Stimulated activated CD8-positive, alpha-beta memory T cell treated with anti-CD3 and anti-CD28 coated beads, Interleukin-15, amount 100 ng/mL, for 4 hours (primary cell): ENCODE results near the gene SOCS1.
"Not testable (repeated sequence)": the region's sequence is repeated elsewhere in the genome, so short reads cannot be mapped to it uniquely, and the experiment has no call there.

ENCODE experiments used
- DNase-seq, 2 donors: peaks; one replicate each; pipeline ENCODE4 v3.0.0-alpha.2; 2020; ENCODE audit warnings: low read depth in 2 of 2

Gene SOCS1, protein sequence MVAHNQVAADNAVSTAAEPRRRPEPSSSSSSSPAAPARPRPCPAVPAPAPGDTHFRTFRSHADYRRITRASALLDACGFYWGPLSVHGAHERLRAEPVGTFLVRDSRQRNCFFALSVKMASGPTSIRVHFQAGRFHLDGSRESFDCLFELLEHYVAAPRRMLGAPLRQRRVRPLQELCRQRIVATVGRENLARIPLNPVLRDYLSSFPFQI

DNA sequence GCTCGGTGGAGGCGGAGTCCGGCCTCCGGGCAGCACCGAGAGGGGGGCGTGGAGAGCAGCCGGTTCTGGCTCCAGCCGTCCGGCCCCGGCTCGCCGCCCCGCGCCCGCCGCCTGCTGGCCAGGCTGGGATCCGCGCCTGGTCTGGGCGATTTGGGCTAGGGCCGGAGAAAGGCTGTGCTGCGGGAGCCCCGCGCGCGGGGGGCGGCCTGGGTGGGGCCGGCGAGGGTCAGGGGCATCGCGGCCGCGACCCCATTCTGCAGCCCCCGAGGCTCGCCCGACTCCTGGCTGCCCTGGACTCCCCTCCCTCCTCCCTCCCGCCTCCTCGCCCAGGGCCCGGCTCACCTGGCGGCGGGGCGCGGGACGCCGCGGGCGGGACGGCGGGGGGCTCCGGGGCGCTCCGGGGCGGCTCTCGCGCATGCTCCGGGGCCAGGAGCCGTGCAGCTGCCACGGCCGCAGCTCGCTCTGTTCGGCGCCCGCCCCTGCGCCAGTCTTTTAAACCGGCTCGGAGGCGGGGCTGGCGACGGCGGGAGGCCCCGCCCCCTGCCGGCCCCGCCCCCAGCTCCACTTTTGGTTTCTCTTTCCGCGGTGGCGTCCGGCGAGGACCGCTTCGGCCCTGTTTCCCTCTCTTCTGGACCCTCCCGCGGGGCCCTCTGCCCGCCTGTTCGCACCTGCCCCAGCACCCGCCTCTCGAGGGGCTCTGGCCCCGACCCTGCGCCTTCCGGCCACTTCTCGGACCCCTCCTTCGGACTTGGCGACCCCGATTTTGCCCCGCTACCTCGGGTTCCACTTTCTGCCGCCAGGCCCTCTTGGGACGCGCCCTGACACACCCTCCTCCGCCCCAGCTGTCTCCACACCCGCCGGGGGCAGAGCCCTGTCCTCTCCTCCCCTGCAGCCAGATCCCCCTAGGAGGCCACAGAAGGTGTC, at the start of gene SOCS1:
SOCS1 (minus strand) TSS at position 468 of the 924 bp plus-strand sequence. CDS start 726 bp downstream, outside the sequence.
- peak; percentile 71 to 83 for DNase-seq

DNA sequence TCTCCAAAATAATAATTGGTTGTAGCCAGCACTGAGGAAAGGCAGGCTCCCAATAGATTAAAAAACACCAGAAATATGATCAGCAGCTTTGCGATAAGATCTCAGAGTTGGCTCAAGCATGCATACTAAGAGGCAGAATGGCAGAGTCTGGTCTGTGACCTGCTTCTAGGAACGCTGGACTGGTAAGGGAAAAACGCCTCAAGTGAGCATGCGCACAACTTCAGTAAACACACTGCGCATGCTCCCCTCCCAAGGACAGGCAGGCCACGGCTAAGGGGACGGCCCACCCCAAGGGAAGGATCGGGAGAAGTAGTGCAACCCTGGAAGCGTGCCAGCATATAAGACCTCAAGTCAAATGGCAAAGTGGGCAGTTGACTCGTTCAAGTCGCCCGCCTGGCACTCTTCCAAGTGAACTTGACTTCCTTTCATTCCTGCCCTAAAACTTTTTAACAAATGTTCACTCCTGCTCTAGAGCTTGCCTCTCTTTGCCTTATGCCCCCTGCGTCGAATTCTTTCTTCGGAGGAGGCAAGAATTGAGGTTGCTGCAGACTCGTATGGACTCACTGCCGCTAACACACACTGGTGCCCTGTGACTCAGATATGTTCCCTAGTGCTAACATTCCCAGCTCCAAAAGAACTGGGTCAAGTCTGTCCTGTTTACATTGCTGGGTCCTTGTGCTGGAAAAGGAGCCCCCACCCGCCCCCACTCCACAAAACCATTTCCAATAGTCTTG, 47.6 kb upstream of the SOCS1 start:
- no peak for DNase-seq

DNA sequence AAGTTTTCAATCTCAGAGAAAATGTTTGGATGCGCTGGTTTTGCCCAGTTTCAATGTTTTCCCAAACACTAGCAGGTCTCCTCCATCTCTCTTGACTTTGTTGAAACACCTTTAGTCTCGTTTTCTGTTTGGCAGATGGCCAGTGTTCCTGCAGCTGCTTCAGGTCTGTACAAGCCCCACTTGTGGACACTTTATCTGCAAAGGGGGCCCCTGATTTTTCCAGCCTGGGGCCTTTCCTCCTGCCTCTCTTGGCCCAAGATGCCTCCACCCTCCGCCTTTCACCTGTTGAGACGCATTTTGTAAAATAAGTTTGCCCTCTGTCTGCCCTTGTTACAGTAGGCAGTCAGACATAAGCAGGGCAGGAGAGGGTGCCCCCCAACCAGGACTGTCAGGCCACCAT, 47.0 kb upstream of the SOCS1 start:
- DNase-seq, result no peak

DNA sequence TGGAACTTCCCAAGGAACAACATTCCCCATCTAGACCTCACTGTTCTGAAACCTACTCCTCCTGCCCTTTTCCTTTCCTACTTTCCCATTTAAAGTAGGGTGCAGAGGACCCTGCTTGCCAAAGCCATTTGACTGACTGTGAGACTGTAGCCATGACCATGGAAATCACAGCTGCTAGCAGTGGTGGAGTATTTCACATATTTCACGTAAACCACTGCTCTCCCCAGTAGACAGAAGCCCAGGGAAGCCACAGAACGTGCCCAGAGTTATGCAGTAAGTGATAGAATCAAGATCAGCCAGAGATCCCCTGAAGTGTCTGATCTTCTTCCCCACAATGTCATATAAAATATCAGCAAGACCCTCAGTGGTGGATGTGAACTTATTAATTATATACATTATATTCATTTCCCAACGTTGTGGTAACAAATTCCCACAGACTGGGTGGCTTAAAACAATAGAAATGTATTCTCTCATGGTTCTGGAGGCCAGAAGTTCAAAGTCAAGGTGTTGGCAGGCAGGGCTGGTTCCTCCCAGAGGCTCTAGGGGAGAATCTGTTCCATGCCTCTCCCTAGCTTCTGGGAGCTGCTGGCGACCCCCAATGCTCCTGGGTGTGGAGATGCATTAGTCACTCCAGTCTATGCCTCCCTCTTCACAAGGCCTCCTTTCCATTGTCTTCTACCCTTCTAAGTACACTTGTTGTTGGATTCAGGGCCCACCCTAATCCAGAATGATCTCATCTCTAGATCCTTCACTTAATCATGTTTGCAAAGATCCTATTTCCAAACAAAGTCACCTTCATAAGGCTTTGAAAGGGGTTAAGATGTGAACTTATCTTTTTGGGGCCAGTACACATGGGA, 45.9 kb upstream of the SOCS1 start:
- no peak for DNase-seq

DNA sequence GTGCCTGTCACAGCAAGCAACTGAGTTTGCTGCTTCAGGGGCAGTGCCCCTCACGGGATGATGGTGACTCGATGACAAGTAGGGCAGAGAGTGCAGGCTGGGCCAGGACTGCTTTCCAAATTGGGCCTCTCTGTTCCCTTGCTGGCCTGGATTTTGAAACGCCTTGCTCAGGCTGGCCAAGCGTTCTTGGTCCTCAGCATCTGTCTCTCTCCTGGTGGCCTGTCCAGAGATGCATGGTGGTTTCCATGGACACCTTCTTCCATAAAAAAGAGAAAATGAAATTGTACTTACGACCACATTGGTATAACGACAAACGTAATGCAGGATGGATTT, 44.5 kb upstream of the SOCS1 start:
- no peak for DNase-seq

DNA sequence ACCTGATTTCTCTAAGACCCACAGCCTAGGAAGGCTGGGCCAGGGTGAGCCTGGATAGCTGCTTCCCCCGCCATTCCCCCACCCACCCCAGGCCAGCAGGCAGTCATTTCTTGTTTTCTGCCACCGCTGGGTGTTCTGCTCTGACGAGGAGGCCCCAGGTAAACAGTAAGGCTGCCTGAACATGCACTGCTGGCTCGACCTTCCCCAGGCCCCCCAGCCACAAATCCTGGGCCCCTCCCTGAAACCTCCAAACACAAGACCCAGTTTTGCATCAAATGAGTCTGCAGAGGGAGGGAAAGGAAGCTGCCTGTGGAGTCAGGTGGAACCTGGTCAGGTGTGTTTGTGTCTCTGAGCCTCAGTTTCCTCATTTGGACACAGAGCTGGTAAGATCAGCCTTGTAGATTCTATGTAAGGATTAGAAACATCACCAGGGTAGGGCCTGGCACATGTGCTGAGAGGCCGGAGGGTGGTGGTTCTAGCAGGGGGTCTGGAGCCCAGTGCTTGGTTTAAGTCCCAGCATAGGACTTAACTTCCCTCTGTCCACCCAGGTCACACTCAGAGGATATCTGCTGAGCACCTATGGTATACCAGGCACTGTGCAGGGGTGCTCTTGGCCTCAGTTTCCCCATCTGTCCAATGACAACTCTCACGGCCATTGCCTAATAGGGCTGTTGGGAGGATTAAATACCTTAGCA, 44.0 kb upstream of the SOCS1 start:
- DNase-seq, result no peak

DNA sequence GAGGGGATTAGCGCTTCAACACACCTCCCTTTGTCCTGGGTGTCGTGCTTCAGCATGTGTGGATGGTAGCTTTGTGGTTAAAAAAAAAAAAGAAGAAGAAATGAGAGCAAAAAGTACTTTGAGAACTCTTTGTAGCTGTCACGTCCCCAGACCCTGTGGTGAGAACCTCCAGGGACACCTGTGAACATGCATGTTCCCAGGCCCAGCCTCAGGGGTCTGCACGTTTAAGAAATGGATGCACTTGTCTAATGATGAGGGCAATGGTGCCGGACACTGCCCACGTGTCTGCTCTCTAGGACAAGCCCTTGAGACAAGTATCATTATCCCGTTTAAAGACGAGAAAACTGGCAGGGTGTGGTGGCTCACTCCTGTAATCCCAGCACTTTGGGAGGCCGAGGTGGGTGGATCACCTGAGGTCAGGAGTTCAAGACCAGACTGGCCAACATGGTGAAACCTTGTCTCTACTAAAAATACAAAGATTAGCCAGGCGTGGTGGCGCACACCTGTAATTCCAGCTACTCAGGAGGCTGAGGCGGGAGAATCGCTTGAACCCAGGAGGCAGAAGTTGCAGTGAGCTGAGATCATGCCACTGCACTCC, 43.0 kb upstream of the SOCS1 start:
- not testable (repeated sequence) for DNase-seq

DNA sequence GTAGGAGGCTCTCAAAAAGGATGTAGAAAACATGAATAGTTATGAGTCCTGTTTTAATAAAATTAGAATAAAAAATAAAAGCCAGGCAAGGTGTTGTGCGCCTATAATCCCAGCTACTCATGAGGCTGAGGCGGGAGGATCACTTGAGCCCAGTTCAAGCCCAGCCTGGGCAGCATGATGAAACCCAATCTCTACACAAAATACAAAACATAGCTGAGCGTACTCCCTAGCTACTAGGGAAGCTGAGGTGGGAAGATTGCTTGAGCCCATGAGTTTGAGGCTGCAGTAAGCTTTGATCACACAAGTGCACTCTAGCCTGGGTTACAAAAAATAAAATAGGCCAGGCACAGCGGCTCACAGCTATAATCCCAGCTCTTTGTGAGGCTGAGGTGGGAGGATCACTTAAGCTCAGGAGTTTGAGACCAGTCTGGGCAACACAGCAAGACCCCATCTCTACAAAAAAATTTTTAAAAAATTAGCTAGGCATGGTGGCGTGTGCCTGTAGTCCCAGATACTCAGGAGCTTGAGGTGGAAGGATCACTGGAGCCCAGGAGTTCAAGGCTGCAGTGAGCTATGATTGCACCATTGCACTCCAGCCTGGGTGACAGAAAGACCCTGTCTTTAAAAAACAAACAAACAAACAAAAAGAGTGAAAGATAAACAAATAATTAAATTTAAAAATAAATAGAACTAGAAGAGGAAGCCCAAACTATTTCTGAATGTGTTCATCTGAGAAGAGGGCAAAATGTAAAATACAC, 42.3 kb upstream of the SOCS1 start:
- no peak for DNase-seq

DNA sequence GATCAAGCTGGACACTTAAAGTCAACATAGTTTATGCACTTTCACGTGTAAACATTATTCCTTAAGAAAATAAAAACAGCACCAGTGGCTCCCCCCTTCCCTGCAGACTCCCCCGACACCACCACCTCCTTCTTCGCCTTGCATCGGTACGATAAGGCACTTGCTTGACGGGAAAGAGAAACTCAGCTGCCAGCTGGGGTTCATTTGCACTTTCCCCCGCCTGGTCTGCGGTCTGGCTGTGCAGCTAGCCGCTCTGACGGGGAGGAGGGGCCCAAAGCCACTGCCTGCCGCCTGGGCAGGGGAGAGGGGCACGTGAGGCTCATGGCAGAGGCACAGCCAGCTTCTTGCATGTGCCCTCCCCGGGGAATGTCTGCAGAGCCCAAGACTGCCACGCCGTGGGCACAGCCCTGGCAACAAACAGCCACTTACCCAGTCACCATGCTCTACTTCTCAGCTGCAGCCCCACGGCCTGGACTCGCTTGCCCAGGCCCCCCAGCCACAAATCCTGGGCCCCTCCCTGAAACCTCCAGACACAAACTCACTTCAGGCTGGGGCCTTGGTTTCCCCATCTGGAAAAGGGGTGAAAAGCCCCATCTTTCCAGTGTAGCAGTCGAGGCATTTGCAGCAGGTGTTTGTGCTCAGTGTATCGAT, 41.6 kb upstream of the SOCS1 start:
- peak; percentile 41 to 57 for DNase-seq

DNA sequence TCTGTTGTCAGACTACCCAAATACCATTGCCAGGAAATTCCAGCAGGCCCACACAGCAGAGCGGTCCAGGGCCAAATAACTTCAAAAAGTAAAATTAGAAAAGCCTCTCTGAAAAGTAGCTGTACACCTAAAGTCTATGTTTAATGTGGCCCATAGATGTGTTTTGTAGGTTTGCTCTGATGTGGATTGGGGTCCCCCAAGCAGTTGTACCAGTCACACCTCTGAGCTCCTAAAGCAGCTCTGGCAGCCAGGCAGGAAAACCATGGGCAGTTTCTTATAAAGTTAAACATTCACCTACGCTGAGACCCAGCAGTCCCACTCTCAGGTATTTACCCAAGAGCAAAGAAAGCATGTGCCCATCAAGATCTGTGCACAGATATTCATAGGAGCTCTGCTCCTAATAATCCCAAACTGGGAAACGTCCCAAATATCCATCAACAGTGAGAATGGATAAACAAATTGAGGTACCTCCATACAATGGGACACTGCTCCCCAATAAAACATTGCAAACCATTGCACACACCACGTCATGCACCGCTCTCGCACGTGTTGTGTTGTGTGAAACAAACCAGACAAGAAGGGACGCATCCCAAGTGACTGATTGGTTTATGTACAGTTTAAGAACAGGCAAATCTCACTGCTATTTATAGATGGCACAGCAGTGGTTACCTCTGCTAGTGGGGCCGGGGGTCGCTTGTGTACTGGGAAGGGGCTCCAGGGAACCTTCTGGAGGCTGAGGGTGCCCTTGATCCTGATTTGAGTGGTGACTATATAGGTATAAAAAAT, 40.9 kb upstream of the SOCS1 start:
- no peak for DNase-seq

DNA sequence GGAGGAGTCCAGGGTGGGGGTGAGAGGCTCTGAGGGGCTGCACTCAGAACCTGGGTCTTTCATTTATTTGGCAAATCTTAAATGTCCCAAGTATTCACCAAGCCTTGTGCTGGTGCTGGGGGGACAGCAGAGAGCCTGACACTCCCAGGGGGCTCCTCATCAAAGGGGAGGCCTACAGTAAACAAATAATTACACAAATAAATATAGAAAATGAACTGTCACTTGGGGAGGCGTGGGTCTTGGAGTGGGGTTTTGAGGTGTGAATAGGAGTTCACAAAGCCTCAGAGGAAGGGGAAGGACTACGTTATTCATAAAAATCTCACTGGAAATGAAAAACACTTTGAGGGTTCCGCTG, 40.3 kb upstream of the SOCS1 start:
- DNase-seq, result no peak

DNA sequence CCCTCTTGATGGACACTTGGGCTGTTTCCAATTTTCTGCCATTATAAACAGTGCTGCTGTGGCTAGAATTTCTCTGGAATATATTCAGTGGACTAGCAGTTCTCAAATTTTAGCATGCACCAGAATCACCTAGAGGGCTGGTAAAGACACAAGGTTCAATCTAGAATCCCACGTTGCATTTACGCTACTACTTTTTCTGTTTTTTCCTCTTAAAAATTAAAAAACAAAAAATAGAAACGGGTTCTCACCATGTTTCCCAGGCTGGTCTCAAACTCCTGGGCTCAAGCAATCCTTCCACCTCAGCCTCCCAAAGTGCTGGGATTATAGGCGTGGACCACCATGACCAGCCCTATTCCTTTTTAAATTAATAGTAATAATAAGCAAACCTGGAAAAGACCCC, 39.7 kb upstream of the SOCS1 start:
- DNase-seq, result no peak

DNA sequence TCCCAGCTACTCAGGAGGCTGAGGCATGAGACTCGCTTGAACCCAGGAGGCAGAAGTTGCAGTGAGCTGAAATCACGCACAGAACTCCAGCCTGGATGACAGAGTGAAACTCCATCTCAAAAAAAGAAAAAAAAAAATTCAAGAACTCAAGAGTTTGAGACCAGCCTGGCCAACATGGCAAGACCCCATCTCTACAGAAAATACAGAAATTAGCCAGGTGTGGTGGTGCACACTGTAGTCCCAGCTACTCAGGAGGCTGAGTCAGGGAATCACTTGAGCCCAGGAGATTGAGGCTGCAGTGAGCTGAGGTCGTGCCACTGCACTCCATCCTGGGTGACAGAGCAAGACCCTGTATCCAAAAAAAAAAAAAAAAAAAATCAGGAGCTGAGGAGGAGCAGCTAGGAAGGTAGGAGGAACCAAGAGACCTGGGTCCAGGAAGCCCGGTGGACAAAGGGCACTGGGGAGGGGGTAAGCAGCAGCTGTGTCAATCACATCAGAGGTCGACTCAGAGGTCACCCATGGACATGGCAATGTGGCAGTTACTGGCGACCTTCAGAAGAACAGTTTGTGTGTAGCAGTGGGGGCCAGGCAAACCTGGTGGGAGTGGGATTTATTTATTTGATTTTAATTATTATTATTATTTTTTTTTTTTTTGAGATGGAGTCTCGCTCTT, 36.2 kb upstream of the SOCS1 start:
- DNase-seq, result no peak

DNA sequence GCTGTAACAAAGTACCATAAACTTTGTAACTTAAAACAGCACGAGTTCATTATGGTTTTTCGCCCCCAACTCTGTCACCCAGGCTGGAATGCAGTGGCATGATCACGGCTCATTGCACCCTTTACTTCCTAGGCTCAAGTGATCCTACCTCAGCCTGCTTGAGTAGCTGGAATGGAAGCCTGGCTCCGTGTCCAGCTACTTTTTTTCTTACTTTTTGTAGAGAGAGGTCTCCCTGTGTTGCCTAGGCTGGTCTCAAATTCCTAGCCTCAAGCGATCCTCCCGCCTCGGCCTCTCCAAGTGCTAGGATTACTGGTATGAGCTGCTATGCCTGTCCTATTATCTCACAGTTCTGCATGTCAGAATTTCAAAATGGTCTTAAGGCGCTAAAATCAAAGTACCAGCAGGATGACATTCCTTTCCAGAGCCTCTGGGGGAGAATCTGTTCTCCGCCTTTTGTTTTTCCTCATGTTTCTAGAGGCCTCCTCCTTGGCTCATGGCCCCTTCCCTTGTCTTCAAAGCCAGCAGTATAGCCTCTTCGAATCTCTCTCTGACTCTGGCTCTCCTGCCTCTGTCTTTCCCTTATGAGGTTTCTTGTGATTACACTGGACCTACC, 35.2 kb upstream of the SOCS1 start:
- DNase-seq, result no peak

DNA sequence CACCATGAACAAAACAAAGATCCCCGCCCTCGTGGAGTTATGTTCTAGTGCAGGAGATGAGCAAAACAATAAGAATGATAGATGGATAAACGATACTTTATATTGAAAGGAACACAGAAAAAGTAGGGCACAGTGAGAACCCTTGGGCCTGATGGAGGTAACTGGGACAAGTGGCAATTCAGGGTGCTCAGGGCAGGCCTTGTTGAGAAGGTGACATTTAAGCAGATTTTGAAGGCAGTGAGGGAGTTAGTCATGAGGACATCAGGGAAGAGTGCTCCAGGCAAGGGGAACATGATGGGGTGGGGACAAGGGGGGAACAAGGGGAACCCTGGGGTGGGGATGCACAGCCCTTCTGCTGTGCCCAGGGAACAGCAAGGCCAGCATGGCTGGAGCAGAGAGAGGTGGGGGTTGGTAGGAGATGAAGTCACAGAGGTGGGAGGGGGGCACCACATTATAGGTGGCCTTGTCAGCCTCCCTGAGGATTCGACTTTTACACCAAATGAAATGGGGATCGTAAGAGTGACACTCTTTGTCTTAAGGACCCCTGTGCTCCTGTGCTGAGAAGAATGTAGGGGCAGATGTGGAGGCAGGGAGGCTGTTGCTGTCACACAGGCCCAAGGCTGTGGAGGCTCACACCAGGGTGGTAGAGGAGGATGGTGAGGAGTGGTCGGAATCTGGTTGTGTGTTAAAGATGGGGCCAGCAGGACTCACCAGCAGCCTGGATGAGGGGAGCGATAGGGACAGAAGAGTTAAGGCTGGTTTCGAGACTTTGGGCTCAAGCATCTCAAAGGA, 34.3 kb upstream of the SOCS1 start:
- DNase-seq, result no peak

DNA sequence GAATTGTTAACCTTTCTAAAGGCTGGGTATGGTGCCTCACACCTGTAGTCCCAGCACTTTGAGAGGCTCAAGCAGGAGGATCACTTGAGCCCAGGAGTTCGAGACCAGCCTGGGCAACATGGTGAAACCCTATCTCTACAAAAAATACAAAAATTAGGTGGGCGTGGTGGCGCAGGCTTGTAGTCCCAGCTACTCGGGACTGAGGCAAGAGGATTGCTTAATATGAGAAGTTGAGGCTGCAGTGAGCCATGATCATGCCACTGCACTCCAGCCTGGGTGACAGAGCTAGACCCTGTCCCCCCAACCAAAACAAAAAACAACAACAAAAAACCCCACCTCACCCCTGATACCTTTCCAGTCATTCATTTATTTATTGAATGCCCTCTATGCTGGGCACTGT, 33.7 kb upstream of the SOCS1 start:
- DNase-seq, result not testable (repeated sequence)

DNA sequence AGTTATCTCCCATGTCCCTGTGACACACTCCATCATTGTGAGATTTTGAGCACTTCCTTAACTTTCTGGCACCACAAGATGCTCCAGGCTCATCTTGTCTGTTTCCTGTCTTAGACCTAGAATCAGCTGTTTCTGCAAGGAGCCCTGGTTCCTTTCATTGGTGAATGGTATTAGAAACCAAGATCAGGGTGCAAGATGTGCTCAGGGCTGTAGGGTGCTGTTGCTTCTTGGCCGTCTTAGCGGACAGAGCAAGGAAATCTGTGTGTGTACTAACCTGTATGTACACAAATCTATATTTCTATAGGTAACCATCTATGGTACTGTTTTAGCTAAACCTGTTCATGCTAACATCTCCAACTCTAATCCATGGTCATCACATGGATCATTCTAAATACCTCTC, 33.2 kb upstream of the SOCS1 start:
- no peak for DNase-seq
